NCI-H1105 treated with DMSO at 0.1 percent for 48 hours (cell line): ENCODE results near the gene PRKG1.
"Not testable (repeated sequence)": the region's sequence is repeated elsewhere in the genome, so short reads cannot be mapped to it uniquely, and the experiment has no call there.

Experiments
- DNase-seq: peaks from one replicate; lab custom pipeline; 2025; lab: John Stamatoyannopoulos, UW

The PRKG1 gene

DNA sequence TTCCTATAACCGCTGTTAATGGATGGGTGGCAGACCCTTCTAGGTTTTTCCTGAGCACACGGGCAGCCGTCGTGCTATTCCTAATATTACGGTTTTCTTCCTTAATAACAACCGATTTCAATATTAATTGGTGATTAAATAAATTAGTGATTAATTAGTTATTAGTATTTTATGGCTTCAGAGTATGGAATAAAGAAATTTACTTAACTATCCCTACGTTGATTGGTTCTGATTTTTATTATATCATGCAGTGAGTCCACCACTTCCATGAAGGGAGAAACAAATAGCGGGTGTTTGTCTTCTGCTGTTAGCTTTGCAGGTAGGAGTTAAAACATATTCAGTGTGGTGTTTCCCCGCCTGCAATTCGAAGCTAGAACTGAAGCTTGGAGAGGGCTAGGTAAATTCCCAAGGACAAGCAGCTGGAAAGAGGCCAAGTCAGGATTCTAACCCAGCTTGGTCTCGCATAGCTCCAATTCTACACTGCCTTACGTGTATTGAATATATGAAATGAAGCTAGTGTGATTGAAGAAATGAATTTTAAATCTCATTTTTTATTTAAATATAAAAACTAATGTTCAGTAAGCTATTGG, 626.0 kb downstream of the PRKG1 start:
- no peak for DNase-seq

DNA sequence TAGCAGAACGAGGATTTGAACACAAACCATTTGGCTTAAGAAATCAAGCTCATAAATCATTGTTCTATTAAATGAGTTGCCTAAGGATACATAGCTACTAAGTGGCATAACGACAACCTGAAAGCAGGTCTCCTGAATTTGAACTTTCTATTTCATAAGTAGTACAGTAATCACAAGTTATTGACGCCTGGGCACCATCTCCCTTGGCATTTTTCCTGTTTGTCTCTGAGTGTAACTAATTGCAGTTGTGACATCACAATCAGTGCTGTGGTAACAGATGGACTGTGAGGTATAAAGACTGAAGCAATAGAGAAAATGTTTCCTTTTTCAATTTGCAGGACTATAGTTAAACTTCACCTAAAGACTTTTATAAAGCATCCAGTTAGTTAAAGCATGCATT, 631.5 kb downstream of the PRKG1 start:
- no peak for DNase-seq

DNA sequence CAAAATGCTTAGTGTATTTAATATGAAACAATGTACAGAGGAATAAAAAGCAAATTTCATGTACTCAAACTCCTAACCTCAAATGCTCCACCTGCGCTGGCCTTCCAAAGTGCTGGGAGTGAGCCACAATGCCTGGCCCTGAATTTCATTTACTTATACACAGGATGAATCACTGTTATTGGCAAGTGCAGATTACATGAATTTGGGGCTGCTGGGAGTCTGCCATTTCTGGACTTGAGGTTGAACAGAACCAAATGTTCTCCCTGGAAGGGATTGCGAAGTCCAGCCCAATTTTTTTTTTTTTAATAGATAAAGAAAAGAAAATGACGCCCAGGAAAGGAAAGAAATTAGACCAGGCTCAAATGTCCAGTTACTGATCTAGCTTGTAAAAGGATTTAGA, 631.9 kb downstream of the PRKG1 start:
- no peak for DNase-seq

DNA sequence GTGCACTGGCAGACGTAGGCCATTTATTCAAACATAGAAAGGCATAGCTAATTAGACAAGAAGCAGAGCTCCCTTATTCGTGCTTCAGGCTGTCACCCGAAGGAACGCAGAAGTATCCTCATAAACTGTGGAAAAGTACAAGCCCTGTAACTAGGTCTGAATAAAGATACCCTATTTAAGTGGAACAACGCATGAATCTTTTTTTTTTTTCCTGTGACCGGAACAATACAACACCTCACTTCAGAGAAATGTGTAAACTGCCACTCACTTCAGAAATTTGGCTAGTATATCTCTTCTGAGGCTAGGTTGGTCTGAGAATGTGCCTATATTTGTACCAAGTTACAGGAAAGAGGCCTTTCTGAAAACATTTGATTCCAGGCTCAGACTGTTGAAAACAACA, 633.1 kb downstream of the PRKG1 start:
- no peak for DNase-seq

DNA sequence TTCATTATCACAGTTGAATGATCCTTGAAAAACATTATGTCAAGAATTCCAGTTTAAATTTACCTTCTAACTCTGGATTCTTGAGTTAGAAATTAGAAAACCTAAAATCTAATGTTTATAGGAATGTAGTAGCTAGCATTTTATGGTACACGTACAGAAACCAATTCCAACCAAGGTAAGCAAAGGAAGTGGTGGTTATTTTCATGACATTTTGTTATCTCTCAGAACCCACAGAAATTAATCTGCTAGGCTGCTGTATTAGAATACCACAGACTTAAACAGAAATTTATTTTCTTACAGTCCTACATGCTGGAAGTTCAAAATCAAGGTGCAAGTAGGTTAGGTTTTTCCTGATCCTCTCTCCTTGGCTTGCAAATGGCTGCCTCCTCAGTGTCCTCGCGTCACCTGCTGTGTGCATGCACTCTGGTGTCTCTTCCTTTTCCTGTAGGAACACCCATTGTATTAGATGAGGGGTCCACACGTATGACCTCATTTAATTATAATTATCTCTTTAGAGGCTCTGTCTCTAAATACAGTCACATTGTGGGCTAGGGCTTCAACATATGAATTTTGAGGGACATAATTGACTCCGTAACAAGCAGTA, 633.6 kb downstream of the PRKG1 start:
- no peak for DNase-seq

DNA sequence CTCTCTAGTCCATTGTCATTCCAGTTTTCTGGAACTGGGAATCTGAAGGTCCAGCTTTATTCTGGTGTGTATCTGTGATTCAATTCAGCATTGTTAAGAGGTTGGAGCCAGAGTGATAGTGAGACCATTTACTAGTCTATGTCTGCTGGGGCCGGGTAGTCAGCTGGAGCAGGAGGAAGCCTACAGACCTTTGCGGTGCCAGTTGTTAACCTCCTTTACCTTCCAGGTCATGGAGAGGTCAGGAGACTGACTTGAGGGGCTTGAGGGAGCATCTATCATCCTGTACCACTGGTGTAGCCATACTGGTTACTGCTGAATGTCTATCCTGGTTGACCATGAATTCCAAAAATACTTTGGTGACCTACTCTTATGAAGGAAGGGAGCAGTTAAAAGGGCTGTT, 634.3 kb downstream of the PRKG1 start:
- no peak for DNase-seq

DNA sequence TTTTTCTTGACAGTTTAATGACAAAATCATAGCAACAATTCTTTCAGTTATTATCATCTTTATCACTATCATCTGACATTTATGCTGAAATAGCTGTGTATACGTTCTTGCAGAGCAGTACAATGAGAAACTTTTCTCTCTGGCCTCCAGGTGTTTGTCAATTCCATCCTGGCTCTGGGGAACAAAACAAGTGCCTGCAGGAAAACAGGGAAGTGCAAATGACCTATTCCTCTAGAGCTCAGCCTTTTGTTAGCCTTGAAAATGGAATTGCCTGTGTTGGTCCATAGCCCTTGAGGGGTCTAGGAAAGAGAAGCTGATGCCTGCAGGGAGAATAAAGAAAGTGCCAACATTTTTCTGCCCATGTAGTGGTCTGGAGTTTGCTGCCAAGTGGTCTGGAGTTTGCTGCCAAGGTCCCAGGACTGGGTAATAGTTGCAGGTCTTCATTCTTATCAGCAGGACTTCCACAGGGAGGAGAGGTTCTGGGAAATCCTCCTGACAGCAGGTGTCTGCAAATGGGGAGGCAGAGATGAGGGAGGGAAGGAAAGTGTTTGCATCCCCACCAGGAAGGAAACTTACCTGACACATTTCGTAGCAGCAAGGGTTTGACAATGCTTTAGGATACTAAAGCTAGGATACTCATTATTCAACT, 635.2 kb downstream of the PRKG1 start:
- DNase-seq = no peak

DNA sequence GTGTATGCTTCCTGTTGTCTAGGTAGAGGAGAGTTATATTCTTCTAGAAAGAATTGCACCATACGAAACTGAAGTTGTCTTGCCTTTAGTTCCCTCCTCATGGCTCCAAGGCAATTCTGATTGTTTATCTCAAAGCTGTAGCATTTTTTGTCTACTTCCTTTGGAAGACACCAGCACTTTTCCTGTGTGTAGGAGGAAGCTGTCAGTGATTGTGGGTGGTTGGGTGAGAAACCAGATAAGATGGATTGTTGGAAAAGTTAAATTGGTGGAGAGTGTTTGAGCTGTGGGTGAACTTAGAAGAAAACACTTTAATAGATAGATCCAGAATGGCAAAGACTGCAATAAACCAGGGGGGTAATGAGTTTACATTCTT, 637.2 kb downstream of the PRKG1 start:
- no peak for DNase-seq

DNA sequence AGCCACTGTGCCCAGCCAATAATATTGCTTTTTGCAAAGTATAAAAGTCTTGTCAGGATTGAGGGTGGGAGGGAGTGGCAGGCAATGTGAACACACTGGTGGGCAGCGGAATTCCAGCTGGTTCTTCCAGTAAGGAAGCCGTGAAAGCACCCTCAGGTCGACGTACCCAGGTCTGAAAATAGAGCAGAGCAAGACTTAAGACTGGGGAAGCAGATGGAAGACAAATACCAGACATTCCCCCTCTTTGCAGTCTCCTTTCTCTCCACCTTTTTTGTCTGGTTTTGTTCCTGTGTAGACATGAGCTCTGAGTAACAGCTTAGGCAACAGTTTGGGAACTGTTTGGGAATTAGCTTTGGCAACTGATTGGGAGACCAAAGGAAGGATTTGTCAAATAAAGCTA, 642.7 kb downstream of the PRKG1 start:
- DNase-seq = no peak

DNA sequence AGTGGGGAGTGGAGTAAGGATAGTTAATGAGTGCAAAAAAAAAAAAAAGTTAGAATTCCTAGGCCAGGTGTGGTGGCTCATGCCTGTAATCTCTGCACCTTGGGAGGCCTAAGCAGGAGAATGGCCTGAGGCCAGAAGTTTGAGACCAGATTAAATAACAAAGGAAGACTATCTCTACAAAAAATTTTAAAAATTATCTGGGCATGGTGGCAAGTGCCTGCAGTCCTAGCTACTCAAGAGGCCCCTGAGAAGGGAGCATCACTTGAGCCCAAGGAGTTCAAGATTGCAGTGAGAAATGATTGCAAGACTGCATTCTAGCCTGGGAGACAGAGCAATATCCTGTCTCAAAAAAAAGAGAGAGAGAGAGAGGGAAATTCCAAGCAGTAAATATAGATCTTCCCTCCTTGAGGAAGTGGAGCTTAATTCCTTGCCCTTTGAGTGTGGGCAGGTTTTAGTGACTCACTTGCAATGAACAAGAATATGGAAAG, 644.6 kb downstream of the PRKG1 start:
- no peak for DNase-seq

DNA sequence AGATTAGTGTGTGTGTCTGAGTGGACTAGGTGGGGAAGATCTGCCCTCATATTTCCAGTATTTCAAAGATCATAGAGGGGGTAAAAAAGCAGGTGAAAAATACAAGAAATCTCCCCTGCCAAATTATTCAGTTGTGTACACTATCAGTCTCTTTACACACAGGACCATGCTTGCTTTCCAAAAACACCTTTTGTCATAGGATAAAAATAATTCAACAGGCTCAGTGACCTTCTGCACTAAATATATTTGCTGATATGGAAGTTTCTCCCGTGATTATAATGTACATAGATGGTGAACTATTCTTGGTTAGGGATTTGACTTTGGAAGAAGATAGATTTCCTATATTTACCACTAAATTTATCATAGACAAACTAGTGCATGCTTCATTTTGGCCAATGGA, 649.8 kb downstream of the PRKG1 start:
- DNase-seq = no peak

DNA sequence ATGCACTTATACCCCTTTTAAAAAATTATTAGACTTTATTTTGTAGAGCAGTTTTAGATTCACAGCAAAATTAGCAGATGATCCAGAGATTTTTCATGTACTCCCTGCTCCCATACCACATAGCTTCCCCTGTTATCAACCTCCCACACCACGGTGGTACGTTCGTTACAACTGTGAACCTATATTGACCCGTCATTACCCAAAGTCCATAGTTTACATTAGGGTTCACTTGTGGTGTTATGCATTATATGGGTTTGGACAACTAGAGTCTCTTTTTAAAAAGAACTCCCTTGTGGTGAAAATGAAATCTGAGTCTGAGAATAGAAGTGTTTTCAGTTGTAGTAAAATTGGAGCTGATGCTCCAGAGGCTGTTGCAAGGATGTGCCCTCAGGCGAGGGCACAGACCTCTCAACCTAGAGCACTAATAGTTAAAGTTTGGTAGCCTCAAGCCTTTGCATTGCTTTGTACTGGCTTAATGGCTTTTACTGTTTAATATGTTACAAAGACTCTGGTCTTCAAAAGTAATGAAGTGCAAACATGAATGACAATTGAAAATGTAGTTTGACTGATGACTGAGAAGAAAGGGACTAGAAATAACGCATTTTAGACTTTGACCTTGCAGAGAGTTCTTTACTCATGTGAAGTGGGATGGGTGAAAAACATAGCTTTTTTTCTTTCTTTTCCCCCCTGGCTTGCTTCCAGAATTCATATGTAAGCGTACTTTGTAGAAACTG, 655.7 kb downstream of the PRKG1 start:
- no peak for DNase-seq

DNA sequence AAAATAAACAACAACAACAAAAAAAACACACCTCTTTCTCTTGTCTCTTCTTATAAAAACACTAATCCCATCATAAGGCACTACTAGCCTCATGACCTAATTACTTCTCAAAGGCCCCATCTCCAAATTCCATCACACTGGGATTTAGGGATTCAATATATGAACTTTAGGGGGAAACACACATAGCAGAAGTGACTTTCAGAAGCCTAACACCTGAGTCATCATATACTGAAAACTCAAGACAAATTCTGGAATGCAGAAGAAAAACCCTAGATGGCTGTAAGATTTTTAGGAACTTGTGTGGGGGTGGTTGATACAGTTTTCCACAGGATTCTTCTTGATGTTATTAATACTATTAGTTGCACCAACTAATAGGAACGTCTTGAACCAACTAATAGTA, 658.8 kb downstream of the PRKG1 start:
- no peak for DNase-seq

DNA sequence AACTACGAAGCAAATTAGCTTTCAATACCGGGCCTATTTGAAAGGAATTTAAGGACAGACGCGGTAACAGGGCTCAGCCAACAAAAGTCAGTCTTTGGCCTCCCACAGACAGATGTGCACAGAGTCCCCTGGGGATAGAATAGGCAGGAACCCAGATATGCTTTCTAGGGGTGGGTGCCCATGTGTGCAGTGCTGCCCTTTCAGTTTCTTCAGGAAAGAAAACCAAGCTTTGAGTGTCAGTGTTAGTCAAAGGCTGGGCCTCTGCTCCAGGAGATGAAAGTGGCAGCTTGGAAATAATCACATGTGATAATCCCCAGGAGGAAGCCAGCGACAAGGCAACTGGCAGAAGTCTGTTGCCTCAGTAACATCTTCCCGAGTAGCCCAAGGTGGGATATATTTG, 668.9 kb downstream of the PRKG1 start:
- DNase-seq = no peak

DNA sequence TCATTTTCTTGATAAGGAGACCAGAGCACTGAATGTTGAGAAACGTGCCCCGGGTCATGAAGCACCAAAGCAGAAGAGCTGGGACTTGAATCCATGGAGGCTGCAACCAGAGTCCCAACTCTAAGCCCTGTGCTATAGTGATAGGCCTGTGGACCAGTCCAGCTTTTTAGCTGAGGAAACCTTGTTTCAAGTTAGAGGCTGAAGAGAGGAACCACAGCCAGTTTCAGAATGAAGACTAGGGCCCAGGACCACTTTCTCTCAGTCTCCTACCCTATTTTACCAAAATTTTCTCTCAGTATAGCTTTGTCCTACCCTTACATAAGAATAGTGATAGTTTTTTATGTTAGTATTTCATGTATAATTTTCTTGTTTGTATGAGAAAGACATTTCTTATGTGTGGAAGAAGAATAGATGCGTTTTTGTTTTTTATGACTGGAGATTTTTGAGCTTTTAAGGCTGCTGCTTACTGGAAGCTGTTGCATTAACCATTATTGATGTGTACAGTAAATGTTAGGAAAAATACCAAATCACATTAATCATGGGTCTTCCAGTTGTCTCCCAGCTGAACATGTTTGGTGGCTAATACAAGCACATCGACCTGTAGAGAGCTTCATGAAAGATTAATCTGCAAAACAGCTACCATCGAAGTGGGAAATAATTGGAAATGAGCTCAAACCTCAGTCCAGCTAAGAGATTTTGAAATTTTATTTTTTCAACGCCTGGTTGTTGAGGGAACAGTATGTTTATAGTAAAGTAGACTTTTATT, 670.1 kb downstream of the PRKG1 start:
- no peak for DNase-seq

DNA sequence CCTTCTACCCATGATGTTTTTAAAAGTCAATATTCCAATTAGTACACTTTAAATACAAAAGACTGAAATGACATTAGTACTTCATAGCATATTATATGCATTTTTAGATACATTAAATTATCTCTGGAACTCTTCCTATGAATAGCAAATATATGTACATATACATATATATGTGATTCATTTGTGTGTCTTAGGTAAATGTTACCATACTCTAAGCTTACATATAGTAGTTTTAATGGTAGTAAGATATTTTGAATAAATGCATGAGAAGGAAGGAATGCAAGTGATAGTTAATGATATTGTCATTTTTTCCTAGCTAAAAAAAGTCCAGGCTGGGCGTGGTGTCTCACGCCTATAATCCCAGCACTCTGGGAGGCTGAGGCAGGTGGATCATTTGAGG, 671.1 kb downstream of the PRKG1 start:
- DNase-seq = no peak

DNA sequence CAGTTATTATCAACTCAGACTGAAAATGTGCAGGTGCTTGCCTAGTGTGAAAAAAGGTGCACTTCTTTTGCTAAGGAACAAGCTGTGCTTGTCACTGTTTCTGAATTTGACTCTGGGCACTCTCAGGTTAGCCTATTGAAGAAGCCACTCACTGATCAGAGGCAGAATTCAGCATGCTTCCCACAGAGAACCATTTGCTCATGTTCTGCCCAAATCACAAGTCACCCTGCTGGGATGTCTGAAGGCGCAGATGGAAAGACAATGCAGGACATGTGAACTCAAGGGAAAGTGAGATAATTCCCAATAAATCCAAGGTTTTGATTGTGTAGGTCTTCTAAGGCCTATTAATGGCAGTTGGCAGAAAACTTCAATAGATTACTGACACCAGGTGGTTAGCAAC, 672.9 kb downstream of the PRKG1 start:
- no peak for DNase-seq

DNA sequence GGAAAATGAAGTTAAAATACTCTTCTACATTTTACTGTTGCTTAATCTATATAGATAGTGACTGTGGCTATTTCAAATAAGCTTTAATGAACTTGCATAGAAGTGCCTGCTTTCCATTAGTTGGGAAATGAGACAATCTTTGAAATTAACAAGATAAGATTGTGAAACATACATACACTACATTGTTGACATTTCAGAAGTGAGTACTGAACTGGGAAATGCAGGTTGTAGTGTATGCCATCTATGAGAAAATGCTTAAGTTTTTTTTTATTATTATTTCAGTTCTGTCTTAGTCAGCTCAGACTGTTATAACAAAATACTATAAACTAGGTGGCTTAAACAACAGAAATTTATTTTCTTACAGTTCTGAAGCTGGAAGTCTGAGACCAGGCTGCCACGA, 674.7 kb downstream of the PRKG1 start:
- no peak for DNase-seq

DNA sequence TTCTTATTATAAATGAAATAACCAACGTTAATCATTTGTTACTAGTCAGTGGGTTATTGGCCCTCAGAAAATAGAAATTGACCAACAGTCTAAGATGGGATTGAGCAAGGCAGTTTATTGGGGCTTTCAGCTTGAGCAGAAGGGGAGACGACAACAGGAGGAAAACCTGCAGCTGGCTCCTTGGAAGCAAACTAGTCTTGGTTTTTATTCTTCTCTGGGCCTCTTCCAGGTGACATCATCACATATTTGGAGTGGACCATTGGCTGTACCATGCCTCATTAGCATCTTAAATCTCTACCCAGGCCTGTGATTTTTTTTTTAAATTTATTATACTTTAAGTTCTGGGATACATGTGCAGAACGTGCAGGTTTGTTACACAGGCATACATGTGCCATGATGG, 684.1 kb downstream of the PRKG1 start:
- DNase-seq = no peak

DNA sequence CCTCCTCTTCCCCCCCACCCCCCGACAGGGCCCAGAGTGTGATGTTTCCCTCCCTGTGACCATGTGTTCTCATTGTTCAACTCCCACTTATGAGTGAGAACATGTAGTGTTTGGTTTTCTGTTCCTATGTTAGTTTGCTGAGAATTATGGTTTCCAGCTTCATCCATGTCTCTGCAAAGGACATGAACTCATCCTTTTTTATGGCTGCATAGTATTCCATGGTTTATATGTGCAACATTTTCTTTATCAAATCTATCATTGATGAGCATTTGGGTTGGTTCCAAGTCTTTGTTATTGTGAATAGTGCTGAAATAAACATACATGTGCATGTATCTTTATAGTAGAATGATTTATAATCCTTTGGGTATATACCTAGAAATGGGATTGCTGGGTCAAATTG, 684.6 kb downstream of the PRKG1 start:
- DNase-seq = not testable (repeated sequence)

DNA sequence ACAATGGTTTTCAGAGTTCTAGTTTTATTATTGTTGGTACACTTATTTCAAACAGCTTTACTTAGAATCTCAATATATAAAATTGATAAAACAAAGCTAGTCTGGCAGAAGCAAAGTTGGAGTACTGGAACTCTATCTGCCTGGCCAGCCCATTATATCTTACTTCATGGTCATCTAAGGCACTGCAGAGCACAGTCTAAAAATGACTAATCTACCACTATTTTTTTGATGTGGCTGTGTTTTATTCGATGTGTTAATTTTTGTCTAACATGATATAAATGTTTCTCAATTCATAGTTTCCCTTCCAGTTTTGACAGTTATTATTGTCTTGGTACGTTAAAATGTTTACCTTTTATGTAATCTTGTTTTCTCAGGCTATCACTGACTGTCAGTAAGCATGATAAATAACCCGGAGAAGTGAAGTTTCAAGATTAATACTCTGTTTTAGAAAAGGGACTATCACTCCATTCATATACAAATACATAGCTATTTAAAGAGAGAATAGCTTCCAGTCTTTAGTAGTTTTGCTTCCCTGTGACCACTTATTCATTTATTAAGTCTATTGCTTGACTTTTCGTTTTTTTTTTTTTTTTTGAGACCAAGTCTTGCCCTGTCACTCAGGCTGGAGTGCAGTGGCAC, 685.7 kb downstream of the PRKG1 start:
- DNase-seq = no peak
